Measurements from ENCODE around the gene TRAF7. TPM values are rescaled to one million over a fixed set of nuclear protein-coding genes. Genes with fewer than 3 reads are reported as not detected.
A peak's percentile ranks its signal among the peaks of the same experiment; 100 is the strongest.
"Not testable (repeated sequence)": the region's sequence is repeated elsewhere in the genome, so short reads cannot be mapped to it uniquely, and the experiment has no call there.

Gene TRAF7
- total RNA-seq, 2 donors from 2014 or later: 67.7 to 92.0 TPM

DNA sequence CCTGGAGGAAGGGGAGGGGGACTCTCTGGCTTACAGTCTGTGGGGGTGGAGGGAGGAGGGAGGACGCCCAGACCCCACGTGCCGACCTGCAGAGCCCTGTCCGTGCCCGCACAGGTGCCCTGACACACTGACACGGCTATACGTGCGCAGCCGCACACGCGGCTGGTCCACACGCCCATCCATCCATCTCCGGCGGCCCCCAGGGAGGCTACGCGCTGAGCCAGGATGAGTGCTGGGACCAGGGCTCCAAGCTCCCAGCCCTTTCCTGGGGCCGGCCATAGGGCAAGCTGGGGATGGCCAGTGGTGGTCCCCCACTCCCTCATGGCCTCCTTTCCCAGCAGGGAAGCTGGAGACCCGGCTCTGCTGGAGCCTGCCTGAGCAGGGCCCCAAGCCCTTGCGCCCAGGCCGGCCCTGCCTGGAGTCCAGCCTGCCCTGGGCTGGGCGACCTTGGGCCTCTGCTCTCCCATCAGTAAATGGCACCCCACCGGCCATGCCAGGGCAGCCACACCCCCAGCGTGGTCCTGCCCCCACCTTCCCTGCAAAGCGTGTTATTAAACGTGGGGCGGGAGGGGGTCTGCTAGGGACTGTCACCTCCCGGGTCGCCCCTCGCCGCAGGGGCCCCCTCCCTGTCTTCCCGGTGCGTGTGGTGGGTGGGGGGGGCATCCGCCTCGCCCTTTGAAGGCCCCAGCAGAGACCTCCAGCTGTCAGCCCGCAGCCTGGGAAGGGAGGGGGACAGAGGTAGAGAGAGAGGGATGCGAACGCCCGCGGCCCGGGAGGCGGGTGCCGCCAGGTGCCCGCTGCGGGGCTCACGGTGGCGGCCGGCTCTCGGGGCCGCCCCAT is 40.0 kb downstream of the TRAF7 start:
- Mint-ChIP-seq H3K9me3 (no peaks in the 10 kb centered on the region), H3K27ac (no peak overlapping the region), H3K36me3 (no peaks in the 10 kb centered on the region)
- DNase-seq (ENCODE audit: low spot score in 2 of 2) (no peak), ATAC-seq (peak; percentile 19 to 39)

DNA sequence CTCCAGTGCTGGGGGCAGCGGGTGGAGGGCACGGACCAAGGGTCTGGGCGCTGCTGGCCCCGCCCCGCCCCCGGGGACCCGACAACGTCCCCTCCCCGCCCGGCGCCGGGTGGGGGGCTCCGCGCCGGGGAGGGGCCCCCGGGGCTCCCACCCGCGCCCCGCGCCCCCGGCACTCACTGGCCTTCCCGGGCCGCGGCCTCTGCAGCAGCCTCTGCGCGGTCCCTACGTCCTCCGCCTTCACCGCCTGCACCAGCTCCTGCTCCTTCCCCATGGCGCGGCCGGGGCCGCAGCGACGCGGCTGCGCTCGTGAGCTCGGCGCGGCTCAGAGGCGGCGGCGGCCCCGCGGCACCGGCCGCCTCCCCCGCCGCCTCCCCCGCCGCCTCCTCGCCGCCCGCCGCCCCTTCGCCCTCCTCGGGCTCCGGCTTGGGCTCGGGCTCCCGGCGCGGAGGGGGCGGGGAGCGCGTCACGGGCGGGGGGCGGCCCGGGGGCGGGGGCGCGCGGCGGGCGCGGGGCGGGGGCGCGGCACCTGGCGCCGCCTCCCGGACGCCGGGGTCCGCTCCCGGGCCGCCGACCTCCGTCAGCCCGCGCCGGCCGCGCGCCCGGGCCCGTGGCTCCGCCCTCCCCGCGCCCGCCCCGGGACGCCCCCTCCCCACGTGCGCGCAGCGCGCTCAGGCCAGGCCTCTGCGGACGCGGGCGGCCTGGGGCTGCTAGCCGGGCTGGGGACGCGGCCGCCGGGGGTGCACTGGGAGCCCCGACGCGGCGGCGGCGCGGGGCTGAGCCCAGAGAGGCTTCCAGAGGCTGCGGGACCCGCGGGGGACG is 40.8 kb downstream of the TRAF7 start, which contains the start of gene CASKIN1:
Gene CASKIN1, minus strand, starts transcription at position 444 of the 819 bp plus-strand sequence. Its CDS starts 173 bp downstream, at position 271.
- H3K9me3 Mint-ChIP-seq: no peaks in the 10 kb centered on the region
- no peak for DNase-seq (ENCODE audit: low spot score in 2 of 2)
- no peak within 1 kb of the TSS for H3K27ac Mint-ChIP-seq

DNA sequence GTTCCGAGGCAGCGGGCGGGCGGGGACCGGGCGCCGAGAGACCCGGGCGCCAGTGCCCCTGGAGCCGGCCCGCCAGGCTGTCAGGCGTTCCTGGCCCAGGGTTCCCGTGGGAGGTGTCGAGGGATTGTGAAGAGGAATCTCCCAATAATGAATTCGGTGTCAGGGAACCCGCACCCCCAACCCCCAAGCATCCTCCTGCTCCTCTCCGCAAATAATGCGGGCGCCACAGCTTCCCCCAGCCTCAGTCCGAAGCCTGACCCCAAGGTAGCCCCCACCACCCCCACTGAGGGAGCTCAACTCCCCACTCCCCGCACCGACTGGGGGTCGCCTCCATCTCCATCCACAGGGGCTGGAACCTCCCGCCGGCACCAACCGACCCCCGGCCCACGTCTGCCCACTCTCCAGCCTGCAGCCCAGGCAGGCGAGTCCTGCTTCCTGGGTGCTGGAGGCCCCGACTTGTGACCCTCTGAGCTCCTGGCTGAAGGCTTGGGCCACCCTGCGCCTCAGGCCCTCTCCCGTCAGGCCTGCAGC is 41.5 kb downstream of the TRAF7 start:
- DNase-seq (ENCODE audit: low spot score in 2 of 2) (no peak), ATAC-seq (no peak)
- no peak overlapping the region for H3K27ac Mint-ChIP-seq
- H3K36me3 Mint-ChIP-seq: no peaks in the 10 kb centered on the region
- no peaks in the 10 kb centered on the region for H3K9me3 Mint-ChIP-seq

More for the DNA sequence above, 40.8 kb downstream of the TRAF7 start, which contains the start of gene CASKIN1:
- H3K36me3 Mint-ChIP-seq: no peaks in the 10 kb centered on the region
- ATAC-seq: peak; percentile 45 to 54

- no peaks in the 10 kb centered on the region for H3K36me3 Mint-ChIP-seq
- no peak for ATAC-seq
- H3K9me3 Mint-ChIP-seq: no peaks in the 10 kb centered on the region
- no peak for DNase-seq (ENCODE audit: low spot score in 2 of 2)
- H3K27ac Mint-ChIP-seq: peak overlapping the region in 1 of 2 donors; percentile 44
Observed at GRCh38 chr16:2197765-2198164, 42.2 kb downstream of the TRAF7 start.

GRCh38 chr16:2198283-2198682 is 42.7 kb downstream of the TRAF7 start:
- Mint-ChIP-seq H3K36me3 (no peaks in the 10 kb centered on the region), H3K27ac (peak overlapping the region in 1 of 2 donors; percentile 44), H3K9me3 (no peaks in the 10 kb centered on the region)
- ATAC-seq (no peak), DNase-seq (ENCODE audit: low spot score in 2 of 2) (no peak)

DNA sequence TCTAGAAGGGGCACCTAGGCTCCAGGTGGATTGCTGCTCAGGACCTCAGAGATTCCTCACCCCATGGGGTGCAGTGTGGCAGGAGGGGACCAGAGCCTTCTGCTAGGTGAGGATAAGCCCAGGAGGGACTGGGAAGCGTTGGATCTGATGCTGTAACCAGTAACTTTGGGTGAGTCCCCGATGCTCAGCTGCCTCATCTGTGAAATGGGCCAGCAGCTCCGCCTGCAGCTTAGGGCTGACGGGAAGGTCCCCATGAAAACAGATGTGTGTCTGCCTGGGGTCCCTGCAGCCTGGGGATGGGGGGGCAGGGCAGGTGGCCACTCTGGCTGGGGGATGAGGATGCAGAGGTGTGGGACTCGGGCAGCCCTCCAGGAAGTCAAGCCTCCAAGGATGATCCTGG is 43.5 kb downstream of the TRAF7 start:
- Mint-ChIP-seq H3K27ac (no peak overlapping the region), H3K9me3 (no peaks in the 10 kb centered on the region), H3K36me3 (no peaks in the 10 kb centered on the region)
- ATAC-seq (no peak), DNase-seq (ENCODE audit: low spot score in 2 of 2) (no peak)

DNA sequence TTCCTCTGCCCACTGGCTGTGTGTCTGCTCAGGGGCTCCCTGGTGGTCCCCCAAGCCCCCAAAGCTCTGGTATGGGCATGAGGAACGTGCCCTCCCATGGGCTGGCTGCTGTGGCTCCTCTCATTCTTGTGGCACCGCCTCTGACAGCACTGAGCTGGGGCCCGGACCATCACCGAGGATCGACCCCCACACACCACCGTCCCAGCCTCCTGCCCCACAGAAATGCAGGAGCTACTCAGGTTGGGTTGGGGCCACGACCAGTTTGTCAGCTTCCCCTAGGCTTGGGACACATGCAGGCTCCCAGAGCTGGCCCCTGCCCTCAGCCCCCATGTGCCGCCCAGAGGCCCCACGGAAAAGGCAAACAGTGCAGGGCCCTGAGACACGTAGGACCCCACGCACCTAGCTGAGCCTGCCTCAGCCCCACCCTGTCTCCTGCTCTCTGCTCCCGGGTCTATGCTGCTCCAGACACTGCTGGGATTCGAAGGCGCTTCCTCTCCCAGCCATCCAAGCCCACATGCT is 44.1 kb downstream of the TRAF7 start:
- no peaks in the 10 kb centered on the region for H3K36me3 Mint-ChIP-seq
- H3K27ac Mint-ChIP-seq: no peak overlapping the region
- H3K9me3 Mint-ChIP-seq: no peaks in the 10 kb centered on the region
- DNase-seq (ENCODE audit: low spot score in 2 of 2) (no peak), ATAC-seq (no peak)

DNA sequence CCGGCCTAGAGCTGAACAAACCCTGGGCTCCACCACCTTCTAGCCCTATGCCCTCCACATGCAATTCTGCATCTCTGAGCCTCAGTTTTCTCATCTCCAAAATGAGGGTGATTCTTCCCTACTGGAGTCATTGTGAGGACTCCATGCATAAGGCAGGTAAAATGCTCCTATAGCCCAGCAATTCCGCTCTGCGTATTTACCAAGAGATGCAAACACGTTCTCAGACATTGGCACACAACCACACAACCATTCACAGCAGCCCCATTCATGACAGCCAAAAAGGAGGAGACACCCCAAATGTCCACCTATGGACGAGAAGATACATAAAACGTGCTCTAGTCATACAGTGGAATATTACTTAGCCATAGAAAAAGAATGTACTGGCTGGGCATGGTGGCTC is 44.7 kb downstream of the TRAF7 start:
- H3K36me3 Mint-ChIP-seq: no peaks in the 10 kb centered on the region
- H3K9me3 Mint-ChIP-seq: no peaks in the 10 kb centered on the region
- DNase-seq (ENCODE audit: low spot score in 2 of 2) (no peak), ATAC-seq (no peak)
- H3K27ac Mint-ChIP-seq: no peak overlapping the region

GRCh38 chr16:2203119-2203688 is 47.6 kb downstream of the TRAF7 start:
- ATAC-seq; H3K9me3 Mint-ChIP-seq; H3K27ac Mint-ChIP-seq; DNase-seq (ENCODE audit: low spot score in 2 of 2): not testable (repeated sequence)
- peaks cover 10 to 15% of the 10 kb centered on the region in 2 donors for H3K36me3 Mint-ChIP-seq

- ATAC-seq: peak; percentile 0 to 4
- Mint-ChIP-seq H3K36me3 (peaks cover 10 to 15% of the 10 kb centered on the region in 2 donors), H3K9me3 (no peaks in the 10 kb centered on the region), H3K27ac (peak overlapping the region; percentile 25 to 79)
- DNase-seq (ENCODE audit: low spot score in 2 of 2): no peak
Observed at GRCh38 chr16:2204416-2205103, 49.0 kb downstream of the TRAF7 start.

DNA sequence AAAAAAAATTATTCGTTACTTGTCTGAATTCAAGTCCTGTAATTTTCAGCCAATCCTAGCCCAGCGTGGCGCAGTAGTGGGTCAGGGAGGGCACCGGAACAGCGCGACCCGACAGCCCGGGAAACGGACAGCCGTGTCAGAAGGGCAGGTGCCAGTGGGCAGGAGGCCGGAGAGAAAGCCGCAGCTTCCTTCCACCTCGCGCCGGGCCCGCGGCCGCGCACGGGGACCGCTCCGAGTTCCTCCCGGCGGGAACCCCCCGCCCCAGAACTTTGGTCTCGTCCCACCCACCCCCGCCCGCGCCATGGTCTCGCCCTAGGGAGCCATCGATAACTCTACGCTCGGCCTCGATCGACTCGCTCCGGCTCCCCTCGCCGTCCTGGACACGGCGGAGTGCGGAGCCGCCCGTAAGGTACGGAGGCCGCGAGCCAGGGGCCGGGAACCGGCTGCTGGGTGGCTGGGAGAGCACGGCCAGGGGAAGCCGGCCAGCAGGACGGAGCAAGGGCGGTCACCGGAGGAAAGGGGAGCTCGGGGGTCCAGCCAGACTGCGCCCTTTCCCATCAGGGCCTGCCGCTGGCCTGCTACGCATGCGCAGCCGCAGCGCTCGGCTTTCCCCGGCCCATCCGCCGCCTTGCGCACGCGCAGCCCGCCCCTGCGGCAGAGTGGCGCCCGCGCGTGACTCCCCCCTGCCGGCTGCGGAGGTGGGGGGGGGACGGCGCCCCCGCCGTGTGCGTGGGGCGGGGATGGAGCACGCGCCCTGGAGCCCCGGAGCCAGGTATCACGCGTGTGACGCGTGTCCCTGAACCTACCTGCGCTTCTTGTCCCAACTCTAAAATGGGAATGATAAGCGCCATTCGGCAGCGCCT is 49.8 kb downstream of the TRAF7 start, which contains the start of gene MLST8:
Gene MLST8, plus strand, starts transcription at position 351 of the 863 bp plus-strand sequence. CDS start 632 bp downstream, outside the sequence.
- Mint-ChIP-seq H3K27ac (peak within 1 kb of the TSS; percentile 79 to 88), H3K36me3 (peaks cover 10 to 15% of the 10 kb centered on the region in 2 donors), H3K9me3 (no peaks in the 10 kb centered on the region)
- ATAC-seq (peak; percentile 79 to 84), DNase-seq (ENCODE audit: low spot score in 2 of 2) (peak; percentile 90 to 93)

- ATAC-seq (no peak), DNase-seq (ENCODE audit: low spot score in 2 of 2) (no peak)
- peak overlapping the region in 1 of 2 donors; percentile 79 for H3K27ac Mint-ChIP-seq
- H3K9me3 Mint-ChIP-seq: no peaks in the 10 kb centered on the region
- peaks cover 10 to 15% of the 10 kb centered on the region in 2 donors for H3K36me3 Mint-ChIP-seq
Observed at GRCh38 chr16:2205967-2206313, 50.4 kb downstream of the TRAF7 start.

DNA sequence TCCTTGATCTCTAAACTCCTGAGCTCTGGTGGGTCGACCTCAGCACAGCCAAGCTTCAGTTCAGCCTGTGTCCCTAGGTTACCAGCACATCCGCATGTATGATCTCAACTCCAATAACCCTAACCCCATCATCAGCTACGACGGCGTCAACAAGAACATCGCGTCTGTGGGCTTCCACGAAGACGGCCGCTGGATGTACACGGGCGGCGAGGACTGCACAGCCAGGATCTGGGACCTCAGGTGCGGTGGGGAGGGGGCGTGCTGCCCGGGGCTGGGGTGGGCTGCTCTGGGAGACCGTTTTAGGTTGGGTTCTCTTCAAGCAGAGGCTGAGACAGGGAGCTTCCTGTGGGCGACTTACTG is 50.8 kb downstream of the TRAF7 start:
- ATAC-seq (no peak), DNase-seq (ENCODE audit: low spot score in 2 of 2) (no peak)
- no peaks in the 10 kb centered on the region for H3K9me3 Mint-ChIP-seq
- H3K27ac Mint-ChIP-seq: peak overlapping the region; percentile 79 to 88
- peaks cover 10 to 15% of the 10 kb centered on the region in 2 donors for H3K36me3 Mint-ChIP-seq

GRCh38 chr16:2206780-2207433 is 51.3 kb downstream of the TRAF7 start:
- ATAC-seq (no peak), DNase-seq (ENCODE audit: low spot score in 2 of 2) (no peak)
- H3K36me3 Mint-ChIP-seq: peaks cover 13 to 18% of the 10 kb centered on the region in 2 donors
- peak overlapping the region in 1 of 2 donors; percentile 79 for H3K27ac Mint-ChIP-seq
- no peaks in the 10 kb centered on the region for H3K9me3 Mint-ChIP-seq

GRCh38 chr16:2207872-2208271 is 52.3 kb downstream of the TRAF7 start:
- DNase-seq (ENCODE audit: low spot score in 2 of 2) (no peak), ATAC-seq (no peak)
- Mint-ChIP-seq H3K9me3 (no peaks in the 10 kb centered on the region), H3K36me3 (peaks cover 15 to 24% of the 10 kb centered on the region in 2 donors), H3K27ac (peak overlapping the region in 1 of 2 donors; percentile 31)
